ENCODE measurements around the gene ADARB2.
"Not testable (repeated sequence)": the region's sequence is repeated elsewhere in the genome, so short reads cannot be mapped to it uniquely, and the experiment has no call there.

The ADARB2 gene

GRCh38 chr10:1737222-1738061 lies at the start of gene ADARB2:
ADARB2 (minus strand) TSS chr10:1737525.
- DNase-seq (ENCODE audit: low read depth in 2 of 2), result no peak

- DNase-seq (ENCODE audit: low read depth in 2 of 2), result no peak
Measured at GRCh38 chr10:1785835-1786234, 48.5 kb upstream of the ADARB2 start.

- DNase-seq (ENCODE audit: low read depth in 2 of 2), result no peak
Measured at GRCh38 chr10:1782841-1783240, 45.5 kb upstream of the ADARB2 start.

- DNase-seq (ENCODE audit: low read depth in 2 of 2), result no peak
Measured at GRCh38 chr10:1779796-1780195, 42.5 kb upstream of the ADARB2 start.

GRCh38 chr10:1778375-1778969 lies 41.1 kb upstream of the ADARB2 start:
- DNase-seq (ENCODE audit: low read depth in 2 of 2), result no peak

GRCh38 chr10:1776127-1776662 lies 38.9 kb upstream of the ADARB2 start:
- no peak for DNase-seq (ENCODE audit: low read depth in 2 of 2)

GRCh38 chr10:1774796-1775195 lies 37.5 kb upstream of the ADARB2 start:
- DNase-seq (ENCODE audit: low read depth in 2 of 2), result no peak

- not testable (repeated sequence) for DNase-seq (ENCODE audit: low read depth in 2 of 2)
Measured at GRCh38 chr10:1773204-1773603, 35.9 kb upstream of the ADARB2 start.

GRCh38 chr10:1766049-1766448 lies 28.7 kb upstream of the ADARB2 start:
- DNase-seq (ENCODE audit: low read depth in 2 of 2), result no peak

GRCh38 chr10:1762076-1762475 lies 24.8 kb upstream of the ADARB2 start:
- DNase-seq (ENCODE audit: low read depth in 2 of 2), result no peak

- DNase-seq (ENCODE audit: low read depth in 2 of 2), result no peak
Measured at GRCh38 chr10:1754506-1755153, 17.3 kb upstream of the ADARB2 start.

- no peak for DNase-seq (ENCODE audit: low read depth in 2 of 2)
Measured at GRCh38 chr10:1752153-1752552, 14.8 kb upstream of the ADARB2 start.

- DNase-seq (ENCODE audit: low read depth in 2 of 2), result no peak
Measured at GRCh38 chr10:1747590-1748157, 10.3 kb upstream of the ADARB2 start.

- no peak for DNase-seq (ENCODE audit: low read depth in 2 of 2)
Measured at GRCh38 chr10:1746796-1747195, 9.5 kb upstream of the ADARB2 start.

GRCh38 chr10:1745780-1746456 lies 8.6 kb upstream of the ADARB2 start:
- no peak for DNase-seq (ENCODE audit: low read depth in 2 of 2)

- no peak for DNase-seq (ENCODE audit: low read depth in 2 of 2)
Measured at GRCh38 chr10:1744524-1744923, 7.2 kb upstream of the ADARB2 start.

GRCh38 chr10:1743141-1743540 lies 5.8 kb upstream of the ADARB2 start:
- DNase-seq (ENCODE audit: low read depth in 2 of 2), result no peak

- DNase-seq (ENCODE audit: low read depth in 2 of 2), result no peak
Measured at GRCh38 chr10:1741450-1741849, 4.1 kb upstream of the ADARB2 start.

- no peak for DNase-seq (ENCODE audit: low read depth in 2 of 2)
Measured at GRCh38 chr10:1739751-1740150, 2.4 kb upstream of the ADARB2 start.

- no peak for DNase-seq (ENCODE audit: low read depth in 2 of 2)
Measured at GRCh38 chr10:1738950-1739349, 1.6 kb upstream of the ADARB2 start.

GRCh38 chr10:1736972-1737221 lies 428 bp downstream of the ADARB2 start:
- DNase-seq (ENCODE audit: low read depth in 2 of 2), result no peak
